ENCODE measurements around the gene MUSTN1. TPM values are rescaled to one million over a fixed set of nuclear protein-coding genes. Genes with fewer than 3 reads are reported as not detected.

Gene MUSTN1
- polyA plus RNA-seq, 3 donors = 0.29 to 13.7 TPM; not detected in 1

DNA sequence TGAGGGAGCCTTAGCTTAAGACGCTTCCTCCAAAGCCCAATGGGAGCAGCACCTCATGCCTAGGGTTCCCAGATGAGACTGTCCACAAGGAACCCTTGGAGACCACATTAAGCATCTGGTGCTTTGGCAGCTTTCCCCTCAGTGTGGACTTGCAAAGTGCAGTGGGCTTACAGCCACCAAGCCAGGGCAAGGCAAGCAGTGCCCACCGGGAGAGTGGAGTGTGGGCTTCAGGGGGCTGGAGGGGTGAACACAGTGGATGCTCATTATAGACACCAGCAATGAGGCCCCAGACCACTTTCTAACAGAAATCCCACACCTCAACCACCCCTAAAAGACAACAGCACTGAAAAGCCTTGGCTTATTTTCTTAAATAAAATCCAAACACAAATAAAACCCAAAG, 9.1 kb upstream of the MUSTN1 start:
- DNase-seq = no peak
- H3K79me2 ChIP-seq (ENCODE audit: insufficient read depth, low read length) = no peaks in the 10 kb centered on the region
- no peaks in the 10 kb centered on the region for H3K9me3 ChIP-seq (replicated peaks in 1 of 2; ENCODE audit: control insufficient read depth in 1 of 2, insufficient read depth in 1 of 2, low read length in 2 of 2)
- WGBS (ENCODE audit: insufficient coverage) = 100% methylated on average over 1 of the region's 2 CpGs
- peaks cover 57 to 81% of the 10 kb centered on the region in 2 donors for H3K36me3 ChIP-seq (replicated peaks in 1 of 2; ENCODE audit: control insufficient read depth in 1 of 2, insufficient read depth in 2 of 2, low read length in 2 of 2)
- H3K27me3 ChIP-seq (ENCODE audit: control insufficient read depth in 2 of 2, insufficient read depth in 2 of 2, low read length in 2 of 2) = no peaks in the 10 kb centered on the region
- Mint-ChIP-seq H3K4me3 (no peak overlapping the region), H3K9me3 (peaks cover 0 to 2% (median 0%) of the 10 kb centered on the region in 7 donors), H3K36me3 (peaks cover 71 to 87% of the 10 kb centered on the region in 2 donors), H3K4me1 (peaks cover 39% of the 10 kb centered on the region), H3K27me3 (ENCODE audit: low read depth in 3 of 3) (peaks cover 0 to 2% (median 0%) of the 10 kb centered on the region in 3 donors), H3K27ac (peak overlapping the region in 2 of 7 donors; percentile 36 to 79)
- no peak overlapping the region for H2AFZ ChIP-seq (ENCODE audit: insufficient read depth, low read depth, low read length, poor library complexity, severe bottlenecking)
- no peak overlapping the region for H3K9ac ChIP-seq (ENCODE audit: insufficient read depth, low read length, poor library complexity, severe bottlenecking)
- TF ChIP-seq, protein P1, sequence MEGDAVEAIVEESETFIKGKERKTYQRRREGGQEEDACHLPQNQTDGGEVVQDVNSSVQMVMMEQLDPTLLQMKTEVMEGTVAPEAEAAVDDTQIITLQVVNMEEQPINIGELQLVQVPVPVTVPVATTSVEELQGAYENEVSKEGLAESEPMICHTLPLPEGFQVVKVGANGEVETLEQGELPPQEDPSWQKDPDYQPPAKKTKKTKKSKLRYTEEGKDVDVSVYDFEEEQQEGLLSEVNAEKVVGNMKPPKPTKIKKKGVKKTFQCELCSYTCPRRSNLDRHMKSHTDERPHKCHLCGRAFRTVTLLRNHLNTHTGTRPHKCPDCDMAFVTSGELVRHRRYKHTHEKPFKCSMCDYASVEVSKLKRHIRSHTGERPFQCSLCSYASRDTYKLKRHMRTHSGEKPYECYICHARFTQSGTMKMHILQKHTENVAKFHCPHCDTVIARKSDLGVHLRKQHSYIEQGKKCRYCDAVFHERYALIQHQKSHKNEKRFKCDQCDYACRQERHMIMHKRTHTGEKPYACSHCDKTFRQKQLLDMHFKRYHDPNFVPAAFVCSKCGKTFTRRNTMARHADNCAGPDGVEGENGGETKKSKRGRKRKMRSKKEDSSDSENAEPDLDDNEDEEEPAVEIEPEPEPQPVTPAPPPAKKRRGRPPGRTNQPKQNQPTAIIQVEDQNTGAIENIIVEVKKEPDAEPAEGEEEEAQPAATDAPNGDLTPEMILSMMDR (IDR thresholded peaks at IDR 0.05) = no peak
- H3K27ac ChIP-seq (ENCODE audit: low read depth in 1 of 2, low read length in 2 of 2) = no peak overlapping the region
- no peak overlapping the region for H3K4me2 ChIP-seq (replicated peaks; ENCODE audit: extremely low read depth, low read length, poor library complexity, severe bottlenecking)
- peaks cover 33 to 36% of the 10 kb centered on the region in 2 donors for H3K4me1 ChIP-seq (ENCODE audit: control insufficient read depth in 1 of 2, insufficient read depth in 2 of 2, low read length in 2 of 2)
- H3K4me3 ChIP-seq (replicated peaks in 1 of 3; ENCODE audit: low read depth in 2 of 3, low read length in 3 of 3) = no peak overlapping the region
- intact Hi-C loops (cut with micrococcal nuclease) = loop anchor here in 1 of 2 donors (10.0 kb wide), 1 partner anchor 231 kb away; no protein-coding TSS in a partner anchor
- H4K20me1 ChIP-seq (ENCODE audit: insufficient read depth, low read length) = no peaks in the 10 kb centered on the region

DNA sequence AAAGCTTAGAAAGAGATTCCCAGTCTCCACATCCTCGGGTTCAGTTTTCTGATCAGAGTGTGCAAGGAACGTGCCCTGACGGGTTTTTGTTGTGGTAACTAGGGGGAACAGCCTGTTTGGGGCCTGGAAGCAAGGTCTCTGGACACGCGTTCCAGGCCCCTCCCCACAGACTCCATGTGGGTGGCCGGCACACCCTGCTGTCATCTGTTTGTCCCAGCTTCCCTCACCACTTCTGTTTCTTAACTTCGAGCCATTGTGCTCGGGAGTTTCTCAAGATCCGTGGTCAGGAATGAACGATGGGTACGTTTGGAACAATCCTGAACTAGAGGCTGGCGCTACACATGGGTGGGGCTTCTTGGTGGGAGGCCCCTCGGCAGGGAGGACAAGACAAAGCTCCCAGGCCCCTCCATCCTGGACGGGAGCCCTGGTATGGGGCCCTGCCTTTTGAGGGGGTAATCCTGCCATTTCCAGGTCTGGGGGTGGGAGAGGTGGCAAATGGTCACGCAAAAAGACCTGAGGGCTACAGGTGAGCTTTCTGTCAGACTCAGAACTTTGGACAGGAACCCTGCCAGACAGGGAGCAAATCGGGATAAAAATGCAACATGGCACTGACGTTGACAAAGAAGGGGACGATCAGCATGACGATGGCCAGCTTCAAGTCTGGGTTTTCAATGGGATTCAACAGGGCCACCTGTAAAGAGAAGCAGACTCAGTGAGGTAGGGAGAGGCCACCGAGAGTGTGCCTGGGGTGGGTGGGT, 8.5 kb upstream of the MUSTN1 start:
- no peaks in the 10 kb centered on the region for H4K20me1 ChIP-seq (ENCODE audit: insufficient read depth, low read length)
- no peak overlapping the region for H3K4me2 ChIP-seq (replicated peaks; ENCODE audit: extremely low read depth, low read length, poor library complexity, severe bottlenecking)
- TF ChIP-seq, protein P1 (IDR thresholded peaks at IDR 0.05) = no peak
- Mint-ChIP-seq H3K4me1 (peaks cover 39% of the 10 kb centered on the region), H3K27ac (peak overlapping the region; percentile 50 to 85 (median 69)), H3K4me3 (no peak overlapping the region), H3K9me3 (peaks cover 0 to 2% (median 0%) of the 10 kb centered on the region in 7 donors), H3K27me3 (ENCODE audit: low read depth in 3 of 3) (peaks cover 0 to 2% (median 0%) of the 10 kb centered on the region in 3 donors), H3K36me3 (peaks cover 68 to 87% of the 10 kb centered on the region in 2 donors)
- no peaks in the 10 kb centered on the region for H3K9me3 ChIP-seq (replicated peaks in 1 of 2; ENCODE audit: control insufficient read depth in 1 of 2, insufficient read depth in 1 of 2, low read length in 2 of 2)
- peak overlapping the region in 1 of 2 donors; percentile 18 for H3K27ac ChIP-seq (ENCODE audit: low read depth in 1 of 2, low read length in 2 of 2)
- peaks cover 33 to 36% of the 10 kb centered on the region in 2 donors for H3K4me1 ChIP-seq (ENCODE audit: control insufficient read depth in 1 of 2, insufficient read depth in 2 of 2, low read length in 2 of 2)
- H3K9ac ChIP-seq (ENCODE audit: insufficient read depth, low read length, poor library complexity, severe bottlenecking) = no peak overlapping the region
- DNase-seq = no peak
- H2AFZ ChIP-seq (ENCODE audit: insufficient read depth, low read depth, low read length, poor library complexity, severe bottlenecking) = no peak overlapping the region
- intact Hi-C loops (cut with micrococcal nuclease) = loop anchor here in 1 of 2 donors (10.0 kb wide), 1 partner anchor 232 kb away; no protein-coding TSS in a partner anchor
- H3K4me3 ChIP-seq (replicated peaks in 1 of 3; ENCODE audit: low read depth in 2 of 3, low read length in 3 of 3) = no peak overlapping the region
- no peaks in the 10 kb centered on the region for H3K27me3 ChIP-seq (ENCODE audit: control insufficient read depth in 2 of 2, insufficient read depth in 2 of 2, low read length in 2 of 2)
- H3K79me2 ChIP-seq (ENCODE audit: insufficient read depth, low read length) = no peaks in the 10 kb centered on the region
- peaks cover 54 to 81% of the 10 kb centered on the region in 2 donors for H3K36me3 ChIP-seq (replicated peaks in 1 of 2; ENCODE audit: control insufficient read depth in 1 of 2, insufficient read depth in 2 of 2, low read length in 2 of 2)
- WGBS (ENCODE audit: insufficient coverage) = 50% methylated on average over 15 of the region's 20 CpGs

Measured in CD14-positive monocyte (primary cell).